ENCODE results near the gene OR14A16. TPM values are rescaled to one million over a fixed set of nuclear protein-coding genes. Genes with fewer than 3 reads are reported as not detected.

The OR14A16 gene
- total RNA-seq, 1 donor = not detected

GRCh38 chr1:247843411-247843810 lies 19.5 kb upstream of the OR14A16 start:
- H3K4me3 ChIP-seq (ENCODE audit: low read depth, low read length) = no peak overlapping the region
- no peak for TF ChIP-seq CTCF (IDR thresholded peaks at IDR 0.05; ENCODE audit: insufficient read depth, low read length)
- no peak for DNase-seq (ENCODE audit: low read depth)

GRCh38 chr1:247841796-247842195 lies 17.9 kb upstream of the OR14A16 start, which contains the start of gene OR11L1:
Gene OR11L1, minus strand, starts transcription at chr1:247841896. Its CDS starts 0 bp downstream, at chr1:247841896.
- no peak for TF ChIP-seq CTCF (IDR thresholded peaks at IDR 0.05; ENCODE audit: insufficient read depth, low read length)
- no peak within 1 kb of the TSS for H3K4me3 ChIP-seq (ENCODE audit: low read depth, low read length)
- no peak for DNase-seq (ENCODE audit: low read depth)

- no peak overlapping the region for H3K4me3 ChIP-seq (ENCODE audit: low read depth, low read length)
- DNase-seq (ENCODE audit: low read depth) = no peak
- TF ChIP-seq CTCF (IDR thresholded peaks at IDR 0.05; ENCODE audit: insufficient read depth, low read length) = no peak
Measured at GRCh38 chr1:247840818-247841217, 16.9 kb upstream of the OR14A16 start.

- H3K4me3 ChIP-seq (ENCODE audit: low read depth, low read length) = no peak overlapping the region
- no peak for TF ChIP-seq CTCF (IDR thresholded peaks at IDR 0.05; ENCODE audit: insufficient read depth, low read length)
- DNase-seq (ENCODE audit: low read depth) = no peak
Measured at GRCh38 chr1:247833601-247834000, 9.7 kb upstream of the OR14A16 start.

GRCh38 chr1:247829656-247830055 lies 5.7 kb upstream of the OR14A16 start:
- TF ChIP-seq CTCF (IDR thresholded peaks at IDR 0.05; ENCODE audit: insufficient read depth, low read length) = no peak
- H3K4me3 ChIP-seq (ENCODE audit: low read depth, low read length) = no peak overlapping the region
- no peak for DNase-seq (ENCODE audit: low read depth)

- H3K4me3 ChIP-seq (ENCODE audit: low read depth, low read length) = no peak overlapping the region
- TF ChIP-seq CTCF (IDR thresholded peaks at IDR 0.05; ENCODE audit: insufficient read depth, low read length) = no peak
- DNase-seq (ENCODE audit: low read depth) = no peak
Measured at GRCh38 chr1:247825362-247825761, 1.4 kb upstream of the OR14A16 start.

- TF ChIP-seq CTCF (IDR thresholded peaks at IDR 0.05; ENCODE audit: insufficient read depth, low read length) = no peak
- no peak overlapping the region for H3K4me3 ChIP-seq (ENCODE audit: low read depth, low read length)
- no peak for DNase-seq (ENCODE audit: low read depth)
Measured at GRCh38 chr1:247822060-247822459, 1.9 kb downstream of the OR14A16 start.
